ENCODE measurements around the gene TIAM1.
A peak's percentile ranks its signal among the peaks of the same experiment; 100 is the strongest.

Gene TIAM1

DNA sequence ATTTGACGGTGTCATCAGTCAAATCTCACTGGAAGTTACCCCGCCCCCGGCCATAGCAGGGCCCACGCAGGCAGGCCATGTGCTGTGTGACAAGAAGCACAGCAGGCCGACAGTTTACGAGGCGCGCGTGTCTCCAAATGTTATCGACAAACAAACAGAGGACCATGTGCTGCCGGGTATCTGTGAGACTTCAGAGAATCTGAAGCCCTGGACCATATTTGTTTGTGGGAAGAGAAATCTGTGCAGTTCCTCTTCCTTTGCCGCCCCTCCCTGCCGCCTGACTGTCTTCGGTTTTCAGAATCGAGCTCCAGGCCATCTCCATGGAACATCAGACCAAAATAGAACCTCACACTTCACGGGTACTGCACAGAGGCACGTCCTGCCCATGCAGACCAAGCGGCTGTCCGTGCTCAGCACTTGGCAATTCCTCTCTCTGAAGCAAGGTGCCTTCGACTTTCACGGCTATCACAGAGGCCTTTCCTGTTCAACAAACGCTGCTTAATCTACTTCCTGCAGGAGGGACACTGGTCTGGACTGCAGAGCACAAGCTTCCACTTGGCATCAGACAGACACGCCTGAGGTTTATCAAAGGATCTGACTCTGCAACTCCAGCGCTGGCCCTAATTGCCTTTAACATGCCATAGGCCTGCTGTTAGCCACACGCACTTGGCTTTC lies 170.0 kb downstream of the TIAM1 start:
- Histone ChIP-seq H3K36me3 (ENCODE audit: insufficient read depth, low read length) (no peaks in the 10 kb centered on the region), H3K4me1 (ENCODE audit: insufficient read depth, low read length) (peaks cover 21% of the 10 kb centered on the region), H3K9me3 (ENCODE audit: low read length) (no peaks in the 10 kb centered on the region), H2AFZ (ENCODE audit: low read depth, low read length) (no peak overlapping the region), H3K4me3 (ENCODE audit: low read length) (no peak overlapping the region), H3K27me3 (ENCODE audit: insufficient read depth, low read length) (no peaks in the 10 kb centered on the region)

DNA sequence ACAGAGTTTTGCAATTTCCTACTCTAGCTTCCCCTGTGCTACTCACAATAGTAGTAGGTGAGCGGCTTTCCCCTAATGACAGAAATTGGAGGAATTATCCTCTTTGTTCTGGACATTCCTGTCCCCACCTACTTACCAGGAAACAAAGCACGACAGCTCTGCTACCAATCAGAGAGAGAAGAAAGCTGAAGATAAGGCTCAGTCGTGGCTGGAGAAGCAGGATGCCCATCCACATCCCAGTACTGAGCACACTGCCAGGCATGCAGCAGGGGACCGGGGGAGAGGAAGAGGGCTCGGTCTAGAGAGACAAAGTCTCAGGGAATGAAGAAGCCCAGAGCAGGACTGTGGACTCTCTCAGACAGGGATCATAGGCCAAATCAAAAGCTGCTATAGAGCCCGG lies 171.7 kb downstream of the TIAM1 start:
- Histone ChIP-seq H2AFZ (ENCODE audit: low read depth, low read length) (no peak overlapping the region), H3K36me3 (ENCODE audit: insufficient read depth, low read length) (no peaks in the 10 kb centered on the region)

DNA sequence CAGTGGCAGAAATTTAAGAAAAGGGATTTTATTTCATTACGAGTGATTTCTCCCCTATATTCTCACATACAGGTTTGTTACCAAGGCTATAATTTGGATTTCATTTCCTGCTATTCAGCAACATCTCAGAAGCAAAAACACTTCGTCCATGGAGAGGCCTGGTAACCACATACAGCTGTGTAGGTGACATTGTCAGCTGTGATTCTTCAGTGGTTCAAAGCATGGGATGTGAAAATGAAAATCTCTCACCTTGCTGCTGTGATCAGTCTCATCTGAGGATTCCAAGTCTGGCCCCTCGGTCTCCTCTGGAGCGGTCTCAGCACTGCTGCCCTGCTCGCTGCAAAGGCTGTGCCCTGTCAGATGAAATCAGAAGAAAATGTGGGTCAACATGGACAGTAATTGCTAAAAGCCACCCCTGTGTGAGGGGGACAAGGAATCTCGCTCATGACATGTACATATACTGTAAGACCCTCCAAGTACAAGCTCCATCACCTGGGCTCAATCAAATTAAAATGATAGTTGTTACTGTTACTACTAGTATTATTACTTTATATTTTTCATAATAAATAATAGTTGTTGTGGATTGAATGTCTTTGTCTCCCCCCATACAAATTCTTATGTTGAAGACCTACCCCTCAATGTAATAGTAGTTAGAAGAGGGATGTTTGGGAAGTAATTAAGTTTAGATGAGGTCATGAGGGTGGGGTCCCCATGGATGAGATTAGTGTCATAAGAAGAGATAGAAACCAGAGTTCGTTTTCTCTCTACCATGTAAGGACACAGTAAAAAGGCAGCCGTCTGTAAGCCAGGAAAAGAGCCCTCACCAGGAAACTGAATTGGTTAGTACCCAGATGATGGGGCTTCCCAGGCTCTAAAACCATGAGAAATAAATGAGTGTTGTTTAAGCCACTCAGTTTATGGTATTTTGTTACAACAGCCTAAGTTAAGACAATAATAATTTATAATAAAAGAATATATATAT lies 179.1 kb downstream of the TIAM1 start:
- Histone ChIP-seq H3K36me3 (ENCODE audit: insufficient read depth, low read length) (no peaks in the 10 kb centered on the region), H2AFZ (ENCODE audit: low read depth, low read length) (no peak overlapping the region), H3K4me3 (ENCODE audit: low read length) (no peak overlapping the region), H3K27me3 (ENCODE audit: insufficient read depth, low read length) (no peaks in the 10 kb centered on the region), H3K9me3 (ENCODE audit: low read length) (no peaks in the 10 kb centered on the region), H3K4me1 (ENCODE audit: insufficient read depth, low read length) (peaks cover 19% of the 10 kb centered on the region)

More for the DNA sequence above, 171.7 kb downstream of the TIAM1 start:
- Histone ChIP-seq H3K4me3 (ENCODE audit: low read length) (no peak overlapping the region), H3K9me3 (ENCODE audit: low read length) (no peaks in the 10 kb centered on the region), H3K27me3 (ENCODE audit: insufficient read depth, low read length) (no peaks in the 10 kb centered on the region), H3K4me1 (ENCODE audit: insufficient read depth, low read length) (peaks cover 21% of the 10 kb centered on the region)

DNA sequence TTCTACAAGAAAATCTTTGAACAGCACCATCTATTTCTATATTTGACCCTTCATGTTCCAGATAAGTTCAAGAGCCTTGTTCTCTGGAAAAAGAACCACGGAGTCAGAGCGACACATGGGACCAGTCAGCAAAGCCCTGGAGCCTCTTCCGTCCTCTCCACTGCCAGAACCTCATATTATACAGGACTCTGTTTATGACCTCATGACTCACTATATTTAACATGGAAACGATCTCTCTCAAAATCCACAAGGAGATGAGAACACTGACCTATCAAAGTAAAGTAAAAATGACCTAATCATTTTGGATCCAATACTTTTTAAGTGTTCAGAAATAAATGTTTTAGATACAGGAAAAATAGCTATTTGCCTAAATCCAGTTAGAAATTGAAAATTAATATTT lies 181.2 kb downstream of the TIAM1 start:
- Histone ChIP-seq H3K9me3 (ENCODE audit: low read length) (no peaks in the 10 kb centered on the region), H3K4me3 (ENCODE audit: low read length) (no peak overlapping the region), H3K36me3 (ENCODE audit: insufficient read depth, low read length) (no peaks in the 10 kb centered on the region), H2AFZ (ENCODE audit: low read depth, low read length) (no peak overlapping the region), H3K27me3 (ENCODE audit: insufficient read depth, low read length) (no peaks in the 10 kb centered on the region), H3K4me1 (ENCODE audit: insufficient read depth, low read length) (peaks cover 31% of the 10 kb centered on the region)

DNA sequence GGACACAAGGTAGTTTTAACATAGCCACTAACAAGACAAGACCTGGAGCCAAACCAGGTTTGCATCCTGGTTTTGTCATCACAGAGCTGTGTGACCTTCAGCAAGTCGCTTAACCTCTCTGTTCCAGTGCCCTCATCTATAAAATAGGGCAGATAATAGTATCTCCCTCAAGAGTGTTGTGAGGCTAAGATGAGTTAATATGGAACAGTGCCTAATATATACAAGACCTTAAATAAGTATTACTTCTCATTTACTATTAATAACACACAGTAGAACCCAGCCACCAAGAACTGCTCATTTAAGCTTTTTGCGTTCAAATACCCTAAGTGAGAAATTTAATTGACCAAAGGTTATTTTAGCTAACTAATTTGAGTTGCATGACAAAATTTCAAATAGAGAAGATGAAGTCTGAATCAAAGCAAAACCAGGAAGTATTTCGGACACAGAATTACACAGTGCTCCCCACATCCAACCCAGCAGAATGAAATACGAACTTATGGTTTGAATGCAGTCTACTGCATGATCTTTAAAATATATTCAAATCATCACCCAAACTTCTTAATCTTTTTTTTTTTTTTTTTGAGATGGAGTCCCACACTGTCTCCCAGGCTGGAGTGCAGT lies 181.9 kb downstream of the TIAM1 start:
- Histone ChIP-seq H3K36me3 (ENCODE audit: insufficient read depth, low read length) (no peaks in the 10 kb centered on the region), H2AFZ (ENCODE audit: low read depth, low read length) (no peak overlapping the region), H3K4me1 (ENCODE audit: insufficient read depth, low read length) (peaks cover 31% of the 10 kb centered on the region), H3K4me3 (ENCODE audit: low read length) (no peak overlapping the region), H3K9me3 (ENCODE audit: low read length) (peaks cover 3% of the 10 kb centered on the region), H3K27me3 (ENCODE audit: insufficient read depth, low read length) (no peaks in the 10 kb centered on the region)

DNA sequence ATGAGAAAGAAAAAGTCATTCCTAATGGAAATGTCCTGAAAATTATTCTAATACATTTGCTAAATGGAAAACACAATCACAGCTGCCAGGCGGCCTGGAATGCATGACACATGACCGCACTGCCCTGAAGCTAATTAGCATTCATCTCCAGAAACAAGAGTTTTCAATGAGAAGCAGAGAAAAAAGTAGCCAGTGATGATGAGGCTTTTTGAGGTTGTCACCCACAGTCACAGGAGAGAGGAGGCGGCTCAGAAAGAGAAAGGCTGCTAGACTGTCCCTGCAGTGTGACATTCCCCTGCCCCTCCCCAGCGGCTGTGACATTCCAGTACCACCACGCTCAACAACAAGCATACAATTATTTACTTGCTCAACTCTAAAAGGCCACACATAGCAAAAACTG lies 182.9 kb downstream of the TIAM1 start:
- Histone ChIP-seq H3K4me3 (ENCODE audit: low read length) (peak overlapping the region; percentile 45), H2AFZ (ENCODE audit: low read depth, low read length) (no peak overlapping the region), H3K27me3 (ENCODE audit: insufficient read depth, low read length) (no peaks in the 10 kb centered on the region), H3K4me1 (ENCODE audit: insufficient read depth, low read length) (peaks cover 31% of the 10 kb centered on the region), H3K36me3 (ENCODE audit: insufficient read depth, low read length) (no peaks in the 10 kb centered on the region), H3K9me3 (ENCODE audit: low read length) (peaks cover 5% of the 10 kb centered on the region)

DNA sequence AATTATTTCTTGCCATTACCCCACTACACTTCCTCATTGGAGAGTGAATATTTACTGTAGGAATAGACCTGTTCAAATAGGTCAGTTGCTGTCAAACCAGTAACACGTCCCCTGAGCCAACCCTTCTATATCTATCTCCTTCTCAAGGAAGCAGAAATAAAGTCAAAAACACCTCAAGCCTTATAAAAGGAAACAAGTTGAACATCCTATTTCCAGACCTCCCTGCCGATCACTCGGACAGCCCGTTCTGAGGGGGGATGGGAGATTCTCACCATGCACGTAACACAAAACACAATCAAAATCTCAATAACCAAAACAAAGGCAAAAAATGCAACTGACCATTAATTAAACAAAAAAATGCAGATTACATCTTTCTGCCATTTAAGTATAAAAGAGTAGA lies 184.3 kb downstream of the TIAM1 start:
- H2AFZ ChIP-seq (ENCODE audit: low read depth, low read length) = no peak overlapping the region
- peaks cover 5% of the 10 kb centered on the region for H3K9me3 ChIP-seq (ENCODE audit: low read length)
- H3K36me3 ChIP-seq (ENCODE audit: insufficient read depth, low read length) = no peaks in the 10 kb centered on the region
- H3K4me1 ChIP-seq (ENCODE audit: insufficient read depth, low read length) = peaks cover 35% of the 10 kb centered on the region
- no peaks in the 10 kb centered on the region for H3K27me3 ChIP-seq (ENCODE audit: insufficient read depth, low read length)
- peak overlapping the region; percentile 45 for H3K4me3 ChIP-seq (ENCODE audit: low read length)

DNA sequence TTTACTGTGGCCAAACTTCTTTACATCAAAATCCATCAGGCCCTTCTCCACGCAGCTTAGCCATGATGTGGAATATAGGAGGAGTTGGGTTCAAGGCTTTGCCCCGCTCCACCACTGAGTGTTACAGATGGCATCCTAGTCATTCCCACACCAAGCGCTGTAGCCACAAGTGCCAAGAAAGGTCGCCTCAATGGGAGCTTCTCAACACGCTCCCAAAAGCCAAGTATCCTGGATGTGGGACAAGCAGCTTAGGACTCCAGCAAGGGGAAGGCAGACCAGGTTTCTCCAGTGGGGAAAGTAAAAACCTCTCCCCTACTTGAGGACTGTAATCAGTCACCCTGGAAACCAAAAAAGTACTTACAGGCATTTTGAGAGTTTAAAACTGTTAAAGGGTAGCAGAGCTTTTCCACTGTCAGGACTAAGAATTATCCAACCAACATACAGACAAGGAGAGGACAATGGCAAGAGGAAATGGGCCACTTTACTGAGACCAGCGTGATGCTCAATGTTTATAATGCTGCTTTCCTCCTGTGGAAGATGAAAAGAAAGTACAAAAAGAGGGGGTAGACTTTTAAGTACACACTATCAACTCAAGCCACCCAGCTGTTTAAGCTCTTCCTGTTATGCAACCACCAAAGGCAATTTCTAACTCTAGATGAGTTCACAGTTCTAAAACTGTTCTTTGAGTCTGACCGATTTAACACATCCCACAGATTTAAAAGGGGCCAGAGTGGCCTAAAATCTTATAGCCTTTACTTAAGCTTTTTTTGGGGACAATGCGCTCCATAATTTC lies 185.1 kb downstream of the TIAM1 start:
- H3K27me3 ChIP-seq (ENCODE audit: insufficient read depth, low read length) = no peaks in the 10 kb centered on the region

DNA sequence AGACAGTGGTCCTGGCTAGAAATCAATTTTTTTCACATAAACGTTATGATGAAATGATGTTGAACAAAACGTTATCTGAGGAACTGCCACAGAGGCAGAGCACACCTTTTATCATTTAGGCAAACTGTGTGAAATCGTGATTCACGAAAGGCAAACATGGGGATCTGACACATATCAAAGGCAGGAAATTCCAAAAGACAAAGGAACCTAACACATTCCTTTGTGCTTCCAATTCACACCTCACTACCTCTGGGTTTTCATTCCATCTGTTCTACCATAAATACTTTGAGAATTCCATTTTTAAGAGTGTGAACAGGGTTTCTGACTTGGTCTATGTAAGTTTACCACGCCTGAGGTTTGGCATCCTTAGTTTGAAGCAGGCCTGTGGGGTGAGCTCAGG lies 186.3 kb downstream of the TIAM1 start:
- Histone ChIP-seq H3K4me1 (ENCODE audit: insufficient read depth, low read length) (peaks cover 35% of the 10 kb centered on the region), H3K27me3 (ENCODE audit: insufficient read depth, low read length) (no peaks in the 10 kb centered on the region), H3K36me3 (ENCODE audit: insufficient read depth, low read length) (no peaks in the 10 kb centered on the region), H2AFZ (ENCODE audit: low read depth, low read length) (no peak overlapping the region), H3K9me3 (ENCODE audit: low read length) (peaks cover 5% of the 10 kb centered on the region), H3K4me3 (ENCODE audit: low read length) (no peak overlapping the region)

More for the DNA sequence above, 185.1 kb downstream of the TIAM1 start:
- peaks cover 35% of the 10 kb centered on the region for H3K4me1 ChIP-seq (ENCODE audit: insufficient read depth, low read length)
- no peak overlapping the region for H3K4me3 ChIP-seq (ENCODE audit: low read length)
- H3K9me3 ChIP-seq (ENCODE audit: low read length) = peaks cover 5% of the 10 kb centered on the region
- no peaks in the 10 kb centered on the region for H3K36me3 ChIP-seq (ENCODE audit: insufficient read depth, low read length)
- H2AFZ ChIP-seq (ENCODE audit: low read depth, low read length) = no peak overlapping the region

DNA sequence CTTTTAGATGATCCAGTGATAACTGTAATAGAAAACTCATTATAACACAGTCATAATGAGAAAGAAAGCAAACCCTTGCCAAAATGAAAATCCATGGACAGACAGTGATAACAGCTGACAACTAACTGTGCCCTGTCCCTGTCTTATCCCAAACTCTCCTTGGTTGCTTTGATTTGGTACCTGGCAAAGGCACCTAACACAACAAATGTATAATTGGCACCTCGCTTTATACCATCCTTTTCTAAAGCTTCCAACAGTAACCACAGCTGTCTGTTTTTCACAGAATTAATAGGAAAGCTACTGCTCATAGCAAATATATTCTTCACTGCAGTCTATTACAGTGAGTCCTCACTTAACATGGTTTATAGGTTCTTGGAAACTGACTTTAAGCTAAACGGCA lies 187.4 kb downstream of the TIAM1 start:
- Histone ChIP-seq H3K36me3 (ENCODE audit: insufficient read depth, low read length) (peaks cover 4% of the 10 kb centered on the region), H2AFZ (ENCODE audit: low read depth, low read length) (no peak overlapping the region), H3K4me1 (ENCODE audit: insufficient read depth, low read length) (peaks cover 32% of the 10 kb centered on the region), H3K27me3 (ENCODE audit: insufficient read depth, low read length) (no peaks in the 10 kb centered on the region), H3K4me3 (ENCODE audit: low read length) (no peak overlapping the region), H3K9me3 (ENCODE audit: low read length) (peaks cover 5% of the 10 kb centered on the region)

DNA sequence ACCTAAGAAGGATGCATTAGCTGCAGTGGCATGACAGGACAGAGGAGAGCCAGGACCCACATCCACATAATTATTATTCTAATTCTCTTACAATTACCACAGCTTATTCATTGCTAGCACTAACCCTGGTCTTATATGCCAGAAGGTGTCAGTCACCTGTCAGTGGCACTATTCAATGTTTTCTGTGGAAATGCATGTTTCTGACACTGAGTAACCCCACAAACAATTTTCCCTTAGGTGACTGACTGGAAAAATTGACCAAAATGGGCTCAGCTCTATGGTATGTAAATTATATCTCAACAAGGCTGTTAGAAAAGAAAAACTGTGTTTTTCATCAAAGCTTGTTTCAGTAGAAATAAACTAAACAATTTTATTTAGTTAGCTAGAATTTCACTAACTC lies 187.9 kb downstream of the TIAM1 start:
- Histone ChIP-seq H3K36me3 (ENCODE audit: insufficient read depth, low read length) (peaks cover 4% of the 10 kb centered on the region), H2AFZ (ENCODE audit: low read depth, low read length) (no peak overlapping the region), H3K27me3 (ENCODE audit: insufficient read depth, low read length) (no peaks in the 10 kb centered on the region), H3K9me3 (ENCODE audit: low read length) (peaks cover 7% of the 10 kb centered on the region), H3K4me3 (ENCODE audit: low read length) (no peak overlapping the region), H3K4me1 (ENCODE audit: insufficient read depth, low read length) (peaks cover 27% of the 10 kb centered on the region)

DNA sequence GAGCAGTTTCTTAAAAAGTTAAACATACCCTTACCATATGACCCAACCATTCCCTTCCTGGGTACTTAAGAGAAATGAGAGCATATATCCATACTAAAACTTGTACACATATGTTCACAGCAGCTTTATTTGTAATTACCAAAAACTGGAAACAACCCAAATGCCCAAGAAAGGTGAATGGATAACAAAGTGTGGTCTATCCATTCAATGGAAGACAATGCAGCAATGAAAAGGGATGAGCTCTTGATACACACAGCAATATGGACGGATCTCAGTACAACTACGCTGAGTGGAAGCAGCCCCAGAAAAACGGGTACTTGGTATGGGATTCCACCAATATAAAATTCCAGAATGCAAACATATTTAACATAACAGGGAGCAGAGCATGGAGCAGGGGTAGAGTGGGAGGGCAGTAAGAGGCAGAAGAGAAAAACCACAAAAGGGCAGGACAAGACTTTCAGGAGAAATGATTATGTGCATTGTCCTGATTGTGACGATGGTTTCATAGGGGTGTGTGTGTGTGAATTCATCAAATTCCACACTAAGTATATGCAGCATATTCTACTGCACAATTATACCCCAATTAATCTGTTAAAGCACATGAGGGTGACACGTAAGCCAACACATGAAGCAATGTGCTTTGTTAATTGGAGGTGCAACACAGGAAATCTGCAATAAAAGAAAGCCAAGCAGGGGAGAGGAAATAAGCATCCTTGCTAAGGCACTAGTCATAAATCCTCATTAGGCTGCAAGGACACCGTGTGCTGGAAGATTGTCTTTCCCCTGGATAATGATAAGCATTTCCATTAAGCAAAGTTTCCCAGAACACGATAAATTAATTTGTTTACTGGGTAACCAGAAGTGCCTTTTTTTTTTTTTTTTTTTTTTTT lies 192.7 kb downstream of the TIAM1 start:
- peaks cover 2% of the 10 kb centered on the region for H3K9me3 ChIP-seq (ENCODE audit: low read length)
- H2AFZ ChIP-seq (ENCODE audit: low read depth, low read length) = no peak overlapping the region
- peaks cover 3% of the 10 kb centered on the region for H3K4me1 ChIP-seq (ENCODE audit: insufficient read depth, low read length)
- no peaks in the 10 kb centered on the region for H3K27me3 ChIP-seq (ENCODE audit: insufficient read depth, low read length)
- peaks cover 7% of the 10 kb centered on the region for H3K36me3 ChIP-seq (ENCODE audit: insufficient read depth, low read length)
- no peak overlapping the region for H3K4me3 ChIP-seq (ENCODE audit: low read length)

Data from neuron (in vitro differentiated cells).